CD4-positive, alpha-beta T cell (primary cell): ENCODE measurements around the gene DYNC1LI2. TPM values are rescaled to one million over a fixed set of nuclear protein-coding genes. Genes with fewer than 3 reads are reported as not detected.

Experiments
- ATAC-seq: fragments of 200-7000 bp; cut with Tn5 transposase; one replicate; pipeline ENCODE4 v1.10.0; 2022; ENCODE audit warnings: mild to moderate bottlenecking; ENCODE audit not compliant: poor library complexity
- CTCF ChIA-PET: fragments of 350-600 bp; sonication (Branson Sonifier 250); formaldehyde crosslinking; loops from one replicate; lab custom pipeline; 2021; ENCODE audit warnings: antibody characterized with exemption, inconsistent platforms; lab: Charles Lee
- POLR2A ChIA-PET: fragments of 350-600 bp; sonication (Branson Sonifier 250); formaldehyde crosslinking; loops from one replicate; lab custom pipeline; 2021; ENCODE audit warnings: antibody characterized with exemption, inconsistent platforms; lab: Charles Lee
- DNase-seq, 14 experiments: peaks; one replicate each; pipeline ENCODE4 v3.0.0-alpha.2; 2013 to 2020; ENCODE audit warnings: mixed read lengths in 2 of 14
- H3K27ac ChIP-seq, 2 donors: one replicate each; pipeline versions ENCODE4 v1.5.1 to v1.7.0; 2013; ENCODE audit warnings: low read length in 2 of 2, low read depth in 1 of 2, mild to moderate bottlenecking in 1 of 2
- H3K27me3 ChIP-seq, 2 experiments: 1 replicate in 1 of 2; 2 replicates in 1 of 2; pipeline versions ENCODE4 v1.6.1 to v1.7.0; 2013; ENCODE audit warnings: low read length in 2 of 2, control low read depth in 1 of 2, mild to moderate bottlenecking in 1 of 2, moderate library complexity in 1 of 2; ENCODE audit not compliant: insufficient read depth in 2 of 2, control insufficient read depth in 1 of 2
- H3K36me3 ChIP-seq: one replicate; pipeline ENCODE4 v1.6.1; 2013; ENCODE audit warnings: low read length, control low read depth; ENCODE audit not compliant: insufficient read depth
- H3K4me1 ChIP-seq: one replicate; pipeline ENCODE4 v1.6.1; 2013; ENCODE audit warnings: low read length, control low read depth; ENCODE audit not compliant: insufficient read depth
- H3K4me3 ChIP-seq: one replicate; pipeline ENCODE4 v1.5.1; 2013; ENCODE audit warnings: mild to moderate bottlenecking, low read length, moderate library complexity
- H3K9me3 ChIP-seq, 2 experiments: 1 replicate in 1 of 2; 2 replicates in 1 of 2; pipeline versions ENCODE4 v1.6.1 to v1.7.0; 2013; ENCODE audit warnings: low read length in 2 of 2, mild to moderate bottlenecking in 2 of 2, control low read depth in 1 of 2, moderate library complexity in 1 of 2; ENCODE audit not compliant: control insufficient read depth in 1 of 2, insufficient read depth in 1 of 2
- H3K27ac Mint-ChIP-seq: one replicate; pipeline ENCODE4 v1.8.0; 2020; ENCODE audit warnings: mixed read lengths
- H3K27me3 Mint-ChIP-seq: one replicate; pipeline ENCODE4 v1.8.0; 2021; ENCODE audit warnings: mixed read lengths
- H3K36me3 Mint-ChIP-seq: one replicate; pipeline ENCODE4 v1.8.0; 2021; ENCODE audit warnings: low read depth, mixed read lengths
- H3K4me1 Mint-ChIP-seq: one replicate; pipeline ENCODE4 v1.8.0; 2021; ENCODE audit warnings: low read depth, mixed read lengths
- H3K4me3 Mint-ChIP-seq: one replicate; pipeline ENCODE4 v1.8.0; 2020; ENCODE audit warnings: mild to moderate bottlenecking, mixed read lengths
- H3K9me3 Mint-ChIP-seq: one replicate; pipeline ENCODE4 v1.8.0; 2020; ENCODE audit warnings: mixed read lengths
- CTCF ChIP-seq: fragments of 200-600 bp; IDR thresholded peaks from one replicate; pipeline ENCODE4 v1.8.0; 2022; ENCODE audit warnings: antibody characterized with exemption, mild to moderate bottlenecking
- intact Hi-C, 2 experiments: fragments of 100-400 bp; cut with DNase I in 1 of 2; cut with micrococcal nuclease in 1 of 2; formaldehyde crosslinking; loops; one replicate each; pipeline versions ENCODE4 v1.15.1 to v1.9.0; 2023 to 2025; cut with DNase I, micrococcal nuclease
- total RNA-seq, 174 experiments: library from RNA in 2 of 174; stranded (reverse) in 2 of 174; gene quantifications; one replicate each; pipeline ENCODE4 v1.2.3 and lab custom pipeline; 2021 to 2026

DYNC1LI2 gene
- total RNA-seq, 2 experiments from 2014 or later, result 81.8 to 82.4 TPM

GRCh38 chr16:66691234-66691633 is 60.2 kb downstream of the DYNC1LI2 start:
- POLR2A ChIA-PET, result no interaction called here
- CTCF ChIA-PET, result no interaction called here

GRCh38 chr16:66690106-66690847 is 61.1 kb downstream of the DYNC1LI2 start:
- H3K4me1 ChIP-seq, result peaks cover 1% of the 10 kb centered on the region
- TF ChIP-seq CTCF, result no peak
- ATAC-seq (no peak), DNase-seq (no peak)
- intact Hi-C loops, result no loop called here
- H3K27me3 Mint-ChIP-seq, result peaks cover 4% of the 10 kb centered on the region
- H3K4me3 Mint-ChIP-seq, result no peak overlapping the region
- no peaks in the 10 kb centered on the region for H3K27me3 ChIP-seq
- ChIA-PET CTCF (no interaction called here), POLR2A (no interaction called here)
- peaks cover 7% of the 10 kb centered on the region for H3K4me1 Mint-ChIP-seq
- H3K27ac ChIP-seq, result no peak overlapping the region
- no peaks in the 10 kb centered on the region for H3K36me3 Mint-ChIP-seq
- H3K9me3 ChIP-seq, result no peaks in the 10 kb centered on the region
- no peak overlapping the region for H3K4me3 ChIP-seq
- H3K36me3 ChIP-seq, result no peaks in the 10 kb centered on the region
- no peak overlapping the region for H3K27ac Mint-ChIP-seq
- no peaks in the 10 kb centered on the region for H3K9me3 Mint-ChIP-seq

More at GRCh38 chr16:66691234-66691633, 60.2 kb downstream of the DYNC1LI2 start:
- intact Hi-C loops, result no loop called here
- H3K27ac ChIP-seq, result no peak overlapping the region
- no peaks in the 10 kb centered on the region for H3K9me3 ChIP-seq
- H3K27me3 ChIP-seq, result no peaks in the 10 kb centered on the region
- H3K27me3 Mint-ChIP-seq, result peaks cover 4% of the 10 kb centered on the region
- H3K4me1 Mint-ChIP-seq, result peaks cover 14% of the 10 kb centered on the region
- H3K4me1 ChIP-seq, result peaks cover 9% of the 10 kb centered on the region
- no peak for DNase-seq
- H3K4me3 Mint-ChIP-seq, result no peak overlapping the region
- no peaks in the 10 kb centered on the region for H3K36me3 Mint-ChIP-seq
- no peak for TF ChIP-seq CTCF
- no peaks in the 10 kb centered on the region for H3K9me3 Mint-ChIP-seq
- no peaks in the 10 kb centered on the region for H3K36me3 ChIP-seq
- H3K27ac Mint-ChIP-seq, result no peak overlapping the region
- ATAC-seq, result no peak
- no peak overlapping the region for H3K4me3 ChIP-seq

GRCh38 chr16:66689282-66689681 is 62.1 kb downstream of the DYNC1LI2 start:
- H3K27me3 ChIP-seq, result no peaks in the 10 kb centered on the region
- H3K36me3 ChIP-seq, result no peaks in the 10 kb centered on the region
- ChIA-PET POLR2A (no interaction called here), CTCF (no interaction called here)
- H3K4me3 Mint-ChIP-seq, result no peak overlapping the region
- H3K27ac ChIP-seq, result no peak overlapping the region
- H3K4me1 ChIP-seq, result no peaks in the 10 kb centered on the region
- no peak overlapping the region for H3K27ac Mint-ChIP-seq
- DNase-seq (no peak), ATAC-seq (no peak)
- H3K36me3 Mint-ChIP-seq, result no peaks in the 10 kb centered on the region
- intact Hi-C loops, result no loop called here
- H3K9me3 ChIP-seq, result no peaks in the 10 kb centered on the region
- no peaks in the 10 kb centered on the region for H3K27me3 Mint-ChIP-seq
- no peaks in the 10 kb centered on the region for H3K9me3 Mint-ChIP-seq
- no peak for TF ChIP-seq CTCF
- no peak overlapping the region for H3K4me3 ChIP-seq
- H3K4me1 Mint-ChIP-seq, result no peaks in the 10 kb centered on the region
